GM23338 (cell line): ENCODE results near the gene TMEM143. TPM values are rescaled to one million over a fixed set of nuclear protein-coding genes. Genes with fewer than 3 reads are reported as not detected.

Experiments used
- ATAC-seq: fragments of 200-7000 bp; cut with Tn5 transposase; 3 replicates; pipeline ENCODE4 v1.9.1; 2020
- DNase-seq: peaks from one replicate; pipeline ENCODE4 v3.0.0-alpha.2; 2015; ENCODE audit warnings: low spot score
- H2AFZ ChIP-seq: fragments of 200-600 bp; sonication (generic); 2 replicates; pipeline ENCODE4 v1.8.0; 2016; ENCODE audit warnings: antibody characterized with exemption, mild to moderate bottlenecking, moderate library complexity
- H3F3A ChIP-seq: fragments of 200-600 bp; sonication (generic); replicated peaks from 2 replicates; pipeline ENCODE4 v1.8.0; 2017; ENCODE audit warnings: antibody characterized with exemption, mixed run types, low read depth
- H3K27ac ChIP-seq: fragments of 200-600 bp; sonication (generic); 2 replicates; pipeline ENCODE4 v1.6.1; 2016; ENCODE audit warnings: low read depth
- H3K27me3 ChIP-seq: fragments of 200-600 bp; sonication (generic); 2 replicates; pipeline ENCODE4 v1.8.0; 2016; ENCODE audit warnings: mild to moderate bottlenecking, mixed run types, moderate library complexity; ENCODE audit not compliant: insufficient read depth
- H3K36me3 ChIP-seq: fragments of 200-600 bp; sonication (generic); 2 replicates; pipeline ENCODE4 v1.8.0; 2016; ENCODE audit warnings: mild to moderate bottlenecking; ENCODE audit not compliant: insufficient read depth
- H3K4me1 ChIP-seq: fragments of 200-600 bp; sonication (generic); 2 replicates; pipeline ENCODE4 v1.8.0; 2016; ENCODE audit warnings: mild to moderate bottlenecking, moderate library complexity; ENCODE audit not compliant: insufficient read depth
- H3K4me2 ChIP-seq: fragments of 200-600 bp; sonication (generic); 2 replicates; pipeline ENCODE4 v1.7.1; 2017; ENCODE audit warnings: mixed run types
- H3K4me3 ChIP-seq: fragments of 200-600 bp; sonication (generic); 2 replicates; pipeline ENCODE4 v1.6.1; 2016; ENCODE audit warnings: mixed run types
- H3K79me2 ChIP-seq: fragments of 200-600 bp; sonication (generic); replicated peaks from 2 replicates; pipeline ENCODE4 v1.8.0; 2017; ENCODE audit warnings: mild to moderate bottlenecking; ENCODE audit not compliant: insufficient read depth
- H3K9me2 ChIP-seq: fragments of 200-600 bp; sonication (generic); 2 replicates; pipeline ENCODE4 v1.8.0; 2017; ENCODE audit not compliant: insufficient read depth
- H4K20me1 ChIP-seq: fragments of 200-600 bp; sonication (generic); replicated peaks from 2 replicates; pipeline ENCODE4 v1.8.0; 2017; ENCODE audit warnings: mild to moderate bottlenecking; ENCODE audit not compliant: insufficient read depth
- H3K27ac Mint-ChIP-seq: 2 replicates; pipeline ENCODE4 v1.8.0; 2020; ENCODE audit warnings: inconsistent platforms, mild to moderate bottlenecking, moderate library complexity, mixed read lengths
- H3K27me3 Mint-ChIP-seq: 3 replicates; pipeline ENCODE4 v1.8.0; 2022; ENCODE audit warnings: low read depth, mild to moderate bottlenecking, moderate library complexity, mixed read lengths, inconsistent platforms; ENCODE audit not compliant: insufficient read depth, poor library complexity
- H3K36me3 Mint-ChIP-seq: 3 replicates; pipeline ENCODE4 v1.8.0; 2021; ENCODE audit warnings: low read depth, mild to moderate bottlenecking, inconsistent platforms, moderate library complexity, mixed read lengths
- H3K4me1 Mint-ChIP-seq: 3 replicates; pipeline ENCODE4 v1.8.0; 2020; ENCODE audit warnings: mild to moderate bottlenecking, inconsistent platforms, mixed read lengths
- H3K4me3 Mint-ChIP-seq: 3 replicates; pipeline ENCODE4 v1.8.0; 2021; ENCODE audit warnings: moderate library complexity, mild to moderate bottlenecking, inconsistent platforms, mixed read lengths
- H3K9me3 Mint-ChIP-seq: 3 replicates; pipeline ENCODE4 v1.8.0; 2020; ENCODE audit warnings: moderate library complexity, mild to moderate bottlenecking, inconsistent platforms, mixed read lengths
- CTCF ChIP-seq, 2 experiments: fragments of 200-600 bp in 1 of 2; sonication (generic) in 1 of 2; conservative IDR thresholded peaks; 2 replicates each; pipeline versions ENCODE4 v1.5.1 to v1.6.1; 2016 to 2017; ENCODE audit warnings: antibody characterized with exemption in 2 of 2, low read depth in 2 of 2, mild to moderate bottlenecking in 2 of 2, moderate library complexity in 1 of 2
- ETS1 ChIP-seq: IDR thresholded peaks from 2 replicates; pipeline ENCODE4 v1.6.1; 2016; ENCODE audit warnings: antibody characterized with exemption
- EZH2phosphoT487 ChIP-seq: fragments of 200-600 bp; sonication (generic); IDR thresholded peaks from one replicate; pipeline ENCODE4 v1.8.1; 2018; ENCODE audit warnings: antibody characterized with exemption; ENCODE audit not compliant: unreplicated experiment
- POLR2AphosphoS5 ChIP-seq: IDR thresholded peaks from 2 replicates; pipeline ENCODE4 v1.6.1; 2016; ENCODE audit warnings: antibody characterized with exemption, low read depth
- ZNF462 ChIP-seq: fragments of 250-450 bp; sonication (Bioruptor Pico); IDR thresholded peaks from 2 replicates; pipeline ENCODE4 v1.5.0; 2020; ENCODE audit warnings: mild to moderate bottlenecking, moderate library complexity
- polyA plus RNA-seq: library from polyadenylated mRNA; unstranded; fragments of >200 nt; fragmentation: Nextera tagmentation; extraction: Ambion mirVana; gene quantifications from 2 replicates; pipeline ENCODE4 v1.2.1, GENCODE V29; 2016
- total RNA-seq: library from RNA; depleted of rRNA; stranded (reverse); fragments of >200 nt; shearing (Covaris generic); gene quantifications from 2 replicates; pipeline ENCODE4 v1.2.3, GENCODE V29; 2014

TMEM143 gene
- total and polyA plus RNA-seq, 2 experiments from 2014 or later = 12.8 to 15.0 TPM

GRCh38 chr19:48325265-48325910 is 38.4 kb downstream of the TMEM143 start, which contains the start of gene EMP3:
Gene EMP3 (plus strand): TSS chr19:48325552. CDS start chr19:48326845, 1,293 bp downstream.
- DNase-seq = peak; percentile 89
- peaks cover 22% of the 10 kb centered on the region for H3K4me1 ChIP-seq
- Mint-ChIP-seq H3K27ac (no peak within 1 kb of the TSS), H3K4me3 (peak within 1 kb of the TSS; percentile 64), H3K9me3 (peaks cover 10% of the 10 kb centered on the region), H3K36me3 (peaks cover 8% of the 10 kb centered on the region), H3K4me1 (peaks cover 38% of the 10 kb centered on the region), H3K27me3 (peaks cover 34% of the 10 kb centered on the region)
- peak within 1 kb of the TSS; percentile 87 for H3K4me2 ChIP-seq
- peak within 1 kb of the TSS; percentile 54 for H3K4me3 ChIP-seq
- peaks cover 17% of the 10 kb centered on the region for H3K27me3 ChIP-seq
- H3K36me3 ChIP-seq = no peaks in the 10 kb centered on the region
- no peaks in the 10 kb centered on the region for H3K79me2 ChIP-seq
- peak; percentile 5 for ATAC-seq
- no peaks in the 10 kb centered on the region for H4K20me1 ChIP-seq
- H3K27ac ChIP-seq = no peak within 1 kb of the TSS
- H2AFZ ChIP-seq = peak within 1 kb of the TSS; percentile 80
- 0 out of 2 replicates have a peak, but pooled peaks cover 12% of the 10 kb centered on the region for H3F3A ChIP-seq
- no peak for TF ChIP-seq CTCF (conservative IDR thresholded peaks at IDR 0.05; ENCODE audit: low read depth in 2 of 2)
- no peak for TF ChIP-seq ETS1
- peak; percentile 52 for TF ChIP-seq POLR2AphosphoS5
- no peaks in the 10 kb centered on the region for H3K9me2 ChIP-seq

- no peaks in the 10 kb centered on the region for H4K20me1 ChIP-seq
- peak overlapping the region; percentile 98 for H3K27ac Mint-ChIP-seq
- 0 out of 2 replicates have a peak, but pooled peaks cover 15% of the 10 kb centered on the region for H3F3A ChIP-seq
- peak overlapping the region; percentile 65 for H3K4me3 ChIP-seq
- peaks cover 38% of the 10 kb centered on the region for H3K4me1 Mint-ChIP-seq
- peaks cover 17% of the 10 kb centered on the region for H3K27me3 ChIP-seq
- H3K4me2 ChIP-seq = peak overlapping the region; percentile 95
- no peaks in the 10 kb centered on the region for H3K36me3 ChIP-seq
- H3K27me3 Mint-ChIP-seq = peaks cover 29% of the 10 kb centered on the region
- DNase-seq = peak; percentile 98
- peak overlapping the region; percentile 90 for H2AFZ ChIP-seq
- ATAC-seq = peak; percentile 54
- no peaks in the 10 kb centered on the region for H3K9me3 Mint-ChIP-seq
- peaks cover 26% of the 10 kb centered on the region for H3K4me1 ChIP-seq
- no peaks in the 10 kb centered on the region for H3K79me2 ChIP-seq
- no peaks in the 10 kb centered on the region for H3K9me2 ChIP-seq
- H3K27ac ChIP-seq = peak overlapping the region; percentile 93
- peak overlapping the region; percentile 92 for H3K4me3 Mint-ChIP-seq
- no peaks in the 10 kb centered on the region; the same call in 2 of the 3 replicates for H3K36me3 Mint-ChIP-seq
- TF ChIP-seq CTCF (conservative IDR thresholded peaks at IDR 0.05; ENCODE audit: low read depth in 2 of 2) = peak in 1 of 2 experiments; percentile 9; a peak in 2 of 4 replicates
- no peak for TF ChIP-seq EZH2phosphoT487
- no peak for TF ChIP-seq ZNF462
Observed at GRCh38 chr19:48321622-48322591, 41.8 kb downstream of the TMEM143 start.
